ENCODE measurements around the gene SLC17A7.
"Not testable (repeated sequence)": the region's sequence is repeated elsewhere in the genome, so short reads cannot be mapped to it uniquely, and the experiment has no call there.

SLC17A7 gene

GRCh38 chr19:49469828-49470614 lies 28.7 kb upstream of the SLC17A7 start:
- DNase-seq (ENCODE audit: low spot score), result no peak

GRCh38 chr19:49468746-49469447 lies 27.6 kb upstream of the SLC17A7 start:
- DNase-seq (ENCODE audit: low spot score), result no peak

GRCh38 chr19:49468199-49468598 lies 26.9 kb upstream of the SLC17A7 start:
- DNase-seq (ENCODE audit: low spot score), result no peak

GRCh38 chr19:49465371-49465770 lies 24.0 kb upstream of the SLC17A7 start:
- DNase-seq (ENCODE audit: low spot score), result no peak

- DNase-seq (ENCODE audit: low spot score), result no peak
These were observed 22.8 kb upstream of the SLC17A7 start for GRCh38 chr19:49463960-49464740.

GRCh38 chr19:49462492-49462891 lies 21.2 kb upstream of the SLC17A7 start:
- DNase-seq (ENCODE audit: low spot score), result no peak

GRCh38 chr19:49461656-49462055 lies 20.3 kb upstream of the SLC17A7 start:
- no peak for DNase-seq (ENCODE audit: low spot score)

GRCh38 chr19:49461130-49461529 lies 19.8 kb upstream of the SLC17A7 start:
- not testable (repeated sequence) for DNase-seq (ENCODE audit: low spot score)

- DNase-seq (ENCODE audit: low spot score), result no peak
These were observed 18.1 kb upstream of the SLC17A7 start for GRCh38 chr19:49459388-49459787.

- no peak for DNase-seq (ENCODE audit: low spot score)
These were observed 17.2 kb upstream of the SLC17A7 start for GRCh38 chr19:49458567-49458903.

- DNase-seq (ENCODE audit: low spot score), result no peak
These were observed 15.0 kb upstream of the SLC17A7 start for GRCh38 chr19:49456326-49456725.

- DNase-seq (ENCODE audit: low spot score), result no peak
These were observed 14.4 kb upstream of the SLC17A7 start for GRCh38 chr19:49455773-49456172.

- DNase-seq (ENCODE audit: low spot score), result no peak
These were observed 12.5 kb upstream of the SLC17A7 start for GRCh38 chr19:49453757-49454240.

- peak; percentile 96 for DNase-seq (ENCODE audit: low spot score)
These were observed 11.9 kb upstream of the SLC17A7 start, which contains the start of gene ALDH16A1 for GRCh38 chr19:49453013-49453756. Gene ALDH16A1 (plus strand): TSS chr19:49453225. CDS start chr19:49453332, 107 bp downstream.

GRCh38 chr19:49451430-49452181 lies 10.3 kb upstream of the SLC17A7 start, which contains the start of gene PIH1D1:
Gene PIH1D1 (minus strand): TSS chr19:49451814. CDS start chr19:49451574, 240 bp downstream.
- peak; percentile 97 for DNase-seq (ENCODE audit: low spot score)

- no peak for DNase-seq (ENCODE audit: low spot score)
These were observed 9.1 kb upstream of the SLC17A7 start for GRCh38 chr19:49450405-49450804.

GRCh38 chr19:49448432-49448786 lies 7.1 kb upstream of the SLC17A7 start:
- no peak for DNase-seq (ENCODE audit: low spot score)

- DNase-seq (ENCODE audit: low spot score), result no peak
These were observed 6.4 kb upstream of the SLC17A7 start for GRCh38 chr19:49447485-49448431.

GRCh38 chr19:49445997-49446396 lies 4.7 kb upstream of the SLC17A7 start:
- no peak for DNase-seq (ENCODE audit: low spot score)
